ENCODE data around the gene TTC34.

TTC34 gene

DNA sequence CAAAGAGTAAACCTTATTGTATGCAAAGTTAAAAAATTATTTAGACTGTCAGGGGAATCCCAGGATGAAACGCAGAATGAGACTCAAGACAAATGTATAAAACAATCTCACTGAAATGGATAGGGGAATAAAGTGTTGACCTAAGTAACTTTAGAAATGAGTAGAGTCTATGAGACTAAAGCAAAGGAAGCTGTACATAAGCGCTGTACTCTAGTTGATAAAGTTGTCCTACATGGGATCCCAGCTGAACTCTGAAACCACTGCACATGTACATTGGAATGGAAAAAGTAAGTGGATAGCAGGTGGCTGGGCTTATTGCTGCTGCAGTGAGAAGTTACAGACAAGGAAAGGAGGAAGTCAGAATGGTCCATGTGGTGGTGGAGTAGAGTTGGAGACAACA lies 187.3 kb downstream of the TTC34 start:
- Histone ChIP-seq H3K4me3 (no peak overlapping the region), H3K27ac (no peak overlapping the region)

- no peak overlapping the region for H3K4me3 ChIP-seq
Observed at GRCh38 chr1:2612591-2613365, 188.7 kb downstream of the TTC34 start.

GRCh38 chr1:2611621-2612437 lies 189.7 kb downstream of the TTC34 start:
- Histone ChIP-seq H3K27ac (no peak overlapping the region), H3K4me3 (no peak overlapping the region)

More at GRCh38 chr1:2612591-2613365, 188.7 kb downstream of the TTC34 start:
- H3K27ac ChIP-seq: no peak overlapping the region

- H3K4me3 ChIP-seq: no peak overlapping the region
- no peak overlapping the region for H3K27ac ChIP-seq
Observed at GRCh38 chr1:2611031-2611501, 190.4 kb downstream of the TTC34 start.

DNA sequence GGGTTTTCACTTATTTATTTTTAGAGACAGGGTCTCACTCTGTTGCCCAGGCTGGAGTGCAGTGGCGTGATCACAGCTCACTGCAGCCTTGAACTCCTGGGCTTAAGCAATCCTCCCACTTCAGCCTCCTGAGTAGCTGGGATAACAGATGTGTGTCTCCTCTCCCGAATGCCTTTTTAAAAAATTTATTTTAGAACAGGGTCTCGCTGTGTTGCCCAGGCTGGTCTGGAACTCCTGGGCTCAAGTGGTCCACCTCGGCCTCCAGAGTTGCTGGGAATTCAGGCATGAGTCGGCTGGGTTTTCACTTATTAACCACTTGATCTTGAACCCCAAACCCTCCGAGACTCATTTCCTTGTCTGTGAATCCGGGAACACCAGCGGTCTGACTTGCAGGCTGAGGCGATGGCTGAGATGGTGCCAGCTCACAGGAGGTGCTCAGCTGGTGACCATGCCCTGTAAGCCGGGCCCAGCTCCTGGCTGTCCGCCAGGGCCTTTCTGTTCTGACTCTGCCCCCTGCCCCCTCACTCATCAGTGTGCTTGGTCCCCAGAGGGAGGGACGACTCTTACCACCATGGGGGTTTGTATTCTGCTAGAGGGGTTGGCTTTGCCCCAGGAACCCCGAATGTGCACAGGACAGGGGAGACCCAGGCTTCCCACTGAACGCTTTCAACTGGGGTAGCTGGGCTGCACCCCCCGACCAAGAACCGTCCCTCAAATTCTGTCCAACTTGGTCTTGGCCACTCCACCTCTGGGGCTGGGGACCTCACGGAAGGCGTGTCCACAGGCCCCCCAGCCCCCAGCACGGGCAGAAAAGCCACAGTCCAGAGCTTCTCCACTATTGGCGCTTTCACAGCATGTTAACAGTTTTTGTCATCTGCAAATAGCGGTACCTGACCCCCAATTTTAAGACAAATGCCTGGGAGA lies 191.2 kb downstream of the TTC34 start:
- no peak overlapping the region for H3K27ac ChIP-seq

GRCh38 chr1:2609319-2610035 lies 192.0 kb downstream of the TTC34 start:
- no peak overlapping the region for H3K4me3 ChIP-seq
- H3K27ac ChIP-seq: no peak overlapping the region

More for the DNA sequence above, 191.2 kb downstream of the TTC34 start:
- no peak overlapping the region for H3K4me3 ChIP-seq

DNA sequence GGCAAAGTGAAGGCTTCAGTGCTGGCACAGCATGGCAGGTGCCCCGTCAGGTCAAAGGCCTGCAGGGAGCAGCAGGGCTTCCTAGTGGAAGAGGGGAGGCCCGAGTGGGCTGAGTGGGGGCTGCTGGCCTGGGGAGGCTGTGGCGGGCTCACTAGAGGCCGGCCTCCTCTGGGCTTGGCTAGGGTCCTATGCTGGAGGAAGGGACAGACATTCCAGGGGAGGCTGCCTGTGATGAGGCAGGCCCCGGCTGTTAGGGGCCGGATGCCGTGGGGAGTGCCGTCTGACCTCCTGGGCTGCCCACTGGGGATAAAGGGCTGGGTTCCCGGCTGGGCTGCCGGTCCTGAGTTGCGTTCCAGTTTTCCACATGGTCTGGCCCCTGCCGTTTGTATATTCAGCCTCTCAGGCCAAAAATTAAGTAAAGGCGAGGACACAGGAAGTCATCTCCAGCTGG lies 193.8 kb downstream of the TTC34 start:
- no peak overlapping the region for H3K27ac ChIP-seq

DNA sequence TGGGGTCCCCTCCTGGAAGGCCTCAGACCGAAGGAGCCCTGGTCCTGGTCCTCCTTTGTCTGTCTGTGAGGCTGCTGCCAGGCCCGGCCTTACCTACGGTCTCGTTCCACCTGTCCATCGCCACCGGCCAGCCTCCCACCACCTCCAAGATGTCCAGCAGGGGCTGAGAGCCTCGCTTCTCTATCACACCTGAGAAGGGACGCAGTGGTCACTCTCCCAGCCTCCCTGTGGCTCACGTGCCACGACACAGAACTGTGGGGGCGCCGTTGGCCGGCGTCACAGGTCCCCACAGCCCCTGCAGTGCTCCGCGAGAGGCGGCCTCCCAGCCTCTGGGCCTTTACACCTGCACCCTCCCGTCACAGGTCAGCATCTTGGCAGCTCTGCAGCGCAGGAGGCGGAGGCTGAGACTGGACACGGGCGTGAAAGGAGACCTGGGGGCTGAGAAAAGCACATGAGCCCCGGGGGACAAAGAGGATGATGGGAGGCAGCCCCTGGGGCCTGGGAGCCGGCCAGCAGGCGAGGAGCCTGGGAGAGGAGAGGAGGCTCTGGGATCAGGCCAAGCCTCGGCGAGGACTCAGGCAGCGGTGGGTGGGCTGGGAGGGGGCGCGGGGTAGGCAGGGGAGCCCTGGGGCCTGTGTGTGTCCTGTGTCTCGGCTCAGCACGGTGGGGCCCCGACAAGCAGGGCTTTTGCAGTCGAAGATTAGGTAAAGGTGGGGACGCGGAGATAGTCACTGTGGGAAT lies 194.4 kb downstream of the TTC34 start:
- no peak overlapping the region for H3K27ac ChIP-seq
- H3K4me3 ChIP-seq: no peak overlapping the region

More for the DNA sequence above, 193.8 kb downstream of the TTC34 start:
- no peak overlapping the region for H3K4me3 ChIP-seq

DNA sequence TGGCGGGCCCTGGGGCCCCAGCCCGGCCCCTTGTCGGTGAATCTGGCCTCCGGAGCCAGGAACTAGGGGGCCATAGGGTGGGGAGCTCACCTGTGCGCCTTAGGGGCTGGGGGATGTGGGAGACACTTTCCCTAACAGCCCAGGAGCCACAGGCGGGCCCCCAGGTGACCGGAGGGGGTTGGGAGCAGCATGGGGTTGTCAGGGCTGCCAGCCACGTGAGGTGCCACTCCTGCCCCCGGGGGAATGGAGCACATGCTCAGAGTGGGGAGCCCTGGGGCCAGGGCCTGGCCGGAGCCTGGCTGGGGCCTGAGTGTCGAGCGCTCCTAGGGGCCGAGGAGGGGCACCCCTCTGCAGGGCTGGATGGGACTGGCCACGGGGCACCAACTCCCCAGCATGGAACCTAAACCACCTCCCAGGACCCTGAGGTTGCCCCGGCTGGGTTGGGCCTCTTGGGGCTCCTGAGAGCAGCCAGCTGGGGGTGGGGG lies 195.1 kb downstream of the TTC34 start:
- no peak overlapping the region for H3K27ac ChIP-seq
- H3K4me3 ChIP-seq: no peak overlapping the region

- H3K27ac ChIP-seq: no peak overlapping the region
- no peak overlapping the region for H3K4me3 ChIP-seq
Observed at GRCh38 chr1:2605509-2606395, 195.7 kb downstream of the TTC34 start.

GRCh38 chr1:2604844-2605508 lies 196.5 kb downstream of the TTC34 start:
- Histone ChIP-seq H3K27ac (no peak overlapping the region), H3K4me3 (no peak overlapping the region)

- H3K4me3 ChIP-seq: no peak overlapping the region
- no peak overlapping the region for H3K27ac ChIP-seq
Observed at GRCh38 chr1:2604156-2604843, 197.2 kb downstream of the TTC34 start.

DNA sequence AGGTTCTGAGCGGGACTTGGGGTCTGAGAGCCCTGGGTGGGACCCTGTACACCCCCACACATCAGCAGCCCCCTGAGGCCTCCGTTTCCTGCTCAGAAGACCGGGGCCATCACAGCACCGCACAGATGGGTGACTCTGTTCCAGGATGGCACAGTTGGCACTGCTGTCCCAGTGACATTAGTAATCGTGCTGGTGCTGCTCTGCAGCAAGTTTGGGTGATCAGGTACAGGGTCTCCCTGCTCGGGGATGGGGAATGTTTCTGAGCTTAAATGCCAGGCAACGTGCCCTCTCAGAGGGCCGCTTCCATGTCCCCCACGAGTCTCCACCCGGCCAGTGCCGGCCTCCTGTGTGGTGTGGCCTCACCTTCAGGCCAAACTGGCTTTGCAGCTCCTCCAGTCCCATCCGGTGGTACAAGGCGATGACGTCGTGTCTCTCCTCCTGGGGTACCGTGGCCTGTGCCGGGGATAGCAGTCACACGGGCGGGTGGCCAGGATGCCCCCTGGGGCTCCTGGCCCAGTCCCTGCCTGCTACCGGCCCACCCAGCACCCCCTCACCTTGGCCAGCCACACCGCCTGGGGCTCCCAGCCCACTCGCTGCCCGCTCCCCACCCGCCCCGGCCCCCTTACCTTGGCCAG lies 197.9 kb downstream of the TTC34 start:
- no peak overlapping the region for H3K27ac ChIP-seq

DNA sequence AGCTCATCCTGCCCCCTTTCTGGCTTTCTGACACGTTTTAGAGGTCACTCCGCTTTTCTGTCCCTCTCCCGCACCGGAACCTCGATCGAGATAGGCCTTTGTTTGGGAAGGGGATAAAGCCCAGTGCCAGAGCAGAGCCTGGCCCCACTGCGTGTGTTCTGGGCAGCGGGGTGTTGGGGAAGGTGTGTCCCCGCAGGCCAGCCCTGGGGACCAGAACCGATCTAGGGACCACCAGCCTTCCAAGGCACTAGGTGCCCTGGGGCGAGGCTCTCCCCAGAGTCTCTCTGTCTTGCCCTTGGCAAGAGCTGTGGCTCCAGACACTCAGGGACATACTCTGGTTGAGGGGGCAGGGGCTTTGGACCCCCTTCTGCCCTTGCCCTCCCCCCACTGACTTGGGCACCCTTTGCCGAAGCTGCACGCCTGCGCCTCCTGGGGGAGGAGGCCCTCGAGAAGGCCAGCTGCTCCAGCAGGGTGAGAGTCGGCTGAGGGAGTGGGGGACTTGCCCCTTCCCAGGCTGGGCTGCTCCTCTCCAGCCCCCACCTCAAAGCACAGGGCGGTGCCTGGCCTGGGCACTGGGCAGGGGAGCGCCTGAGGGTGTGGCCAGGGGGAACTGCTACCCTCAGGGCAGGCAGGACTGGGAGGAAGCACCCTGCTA lies 198.5 kb downstream of the TTC34 start:
- Histone ChIP-seq H3K27ac (no peak overlapping the region), H3K4me3 (no peak overlapping the region)

More for the DNA sequence above, 197.9 kb downstream of the TTC34 start:
- no peak overlapping the region for H3K4me3 ChIP-seq

DNA sequence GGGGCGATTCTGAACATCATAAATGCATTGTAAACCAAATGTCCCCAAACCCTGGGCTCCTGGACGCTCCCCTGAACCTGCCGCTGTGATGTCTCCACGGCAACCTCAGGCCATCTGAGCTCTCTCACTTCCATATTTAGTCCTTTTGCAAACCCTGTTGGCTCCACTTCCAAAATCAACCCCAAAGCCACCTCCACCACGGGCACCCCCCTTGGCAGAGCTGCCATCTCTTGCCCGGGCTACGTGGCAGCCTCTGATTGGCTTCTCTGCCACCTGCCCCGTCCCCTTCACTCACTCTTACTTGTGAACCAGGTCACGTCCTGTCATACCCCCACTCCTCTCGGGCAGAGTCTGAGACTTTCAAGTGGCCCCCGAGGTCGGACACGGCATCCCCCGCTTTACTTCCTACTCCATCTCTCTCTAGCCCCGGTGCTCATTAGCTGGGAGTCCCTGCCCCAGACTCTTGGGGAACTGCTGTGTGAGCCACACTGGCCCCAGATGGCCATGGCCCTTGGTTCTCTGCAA lies 199.1 kb downstream of the TTC34 start:
- H3K4me3 ChIP-seq: no peak overlapping the region
- H3K27ac ChIP-seq: no peak overlapping the region

Measured in skin epidermis (tissue), 12 donors.